ENCODE results near the gene SHISA8. TPM values are rescaled to one million over a fixed set of nuclear protein-coding genes. Genes with fewer than 3 reads are reported as not detected.

The SHISA8 gene
- polyA plus RNA-seq, 1 donor from 2014 or later: 0.62 TPM

- TF ChIP-seq EP300 (conservative IDR thresholded peaks at IDR 0.05; ENCODE audit: poor library complexity, severe bottlenecking): no peak
- TF ChIP-seq POLR2AphosphoS5 (IDR thresholded peaks at IDR 0.05): no peak
- no peak for TF ChIP-seq RAD21 (conservative IDR thresholded peaks at IDR 0.05)
- TF ChIP-seq MXI1 (conservative IDR thresholded peaks at IDR 0.05; ENCODE audit: poor library complexity, severe bottlenecking): no peak
- no peak for TF ChIP-seq TAF1 (IDR thresholded peaks at IDR 0.05; ENCODE audit: low read depth)
- peaks cover 10% of the 10 kb centered on the region for H4K20me1 ChIP-seq (ENCODE audit: insufficient read depth)
- H3K36me3 ChIP-seq (ENCODE audit: insufficient read depth, low read length): no peaks in the 10 kb centered on the region
- H2AFZ ChIP-seq (ENCODE audit: low read depth, low read length): no peak overlapping the region
- peak overlapping the region; percentile 9 for H3K27ac ChIP-seq (ENCODE audit: low read length)
- H3K9ac ChIP-seq (ENCODE audit: low read length): no peak overlapping the region
- no peaks in the 10 kb centered on the region for H3K9me2 ChIP-seq (ENCODE audit: insufficient read depth, low read length)
- H3K4me2 ChIP-seq (ENCODE audit: low read length): no peak overlapping the region
- no peaks in the 10 kb centered on the region for H3F3A ChIP-seq (ENCODE audit: insufficient read depth, low read length, poor library complexity, severe bottlenecking)
- H3K79me2 ChIP-seq (replicated peaks; ENCODE audit: insufficient read depth, low read length): peaks cover 72% of the 10 kb centered on the region
- H3K27me3 ChIP-seq (ENCODE audit: insufficient read depth, low read depth, low read length): no peaks in the 10 kb centered on the region
- no peaks in the 10 kb centered on the region for H3K9me3 ChIP-seq (ENCODE audit: low read length)
- H3K4me3 ChIP-seq (ENCODE audit: low read length): no peak overlapping the region
Measured at GRCh38 chr22:41862530-41863266, 52.2 kb downstream of the SHISA8 start.

GRCh38 chr22:41862160-41862529, 52.7 kb downstream of the SHISA8 start:
- Histone ChIP-seq H3K36me3 (ENCODE audit: insufficient read depth, low read length) (no peaks in the 10 kb centered on the region), H3K27me3 (ENCODE audit: insufficient read depth, low read depth, low read length) (no peaks in the 10 kb centered on the region), H3K27ac (ENCODE audit: low read length) (no peak overlapping the region), H2AFZ (ENCODE audit: low read depth, low read length) (no peak overlapping the region), H3K79me2 (replicated peaks; ENCODE audit: insufficient read depth, low read length) (peaks cover 78% of the 10 kb centered on the region), H3K4me2 (ENCODE audit: low read length) (no peak overlapping the region), H3F3A (ENCODE audit: insufficient read depth, low read length, poor library complexity, severe bottlenecking) (no peaks in the 10 kb centered on the region), H4K20me1 (ENCODE audit: insufficient read depth) (peaks cover 10% of the 10 kb centered on the region), H3K9me2 (ENCODE audit: insufficient read depth, low read length) (no peaks in the 10 kb centered on the region), H3K9me3 (ENCODE audit: low read length) (no peaks in the 10 kb centered on the region), H3K9ac (ENCODE audit: low read length) (no peak overlapping the region), H3K4me3 (ENCODE audit: low read length) (no peak overlapping the region)
- TF ChIP-seq SMC3 (conservative IDR thresholded peaks at IDR 0.05; ENCODE audit: poor library complexity): no peak
- TF ChIP-seq EZH2 (IDR thresholded peaks at IDR 0.05; ENCODE audit: borderline replicate concordance, insufficient read depth, low read length, poor library complexity, severe bottlenecking): no peak
- TF ChIP-seq POLR2AphosphoS5 (IDR thresholded peaks at IDR 0.05): no peak
- TF ChIP-seq, protein P1, sequence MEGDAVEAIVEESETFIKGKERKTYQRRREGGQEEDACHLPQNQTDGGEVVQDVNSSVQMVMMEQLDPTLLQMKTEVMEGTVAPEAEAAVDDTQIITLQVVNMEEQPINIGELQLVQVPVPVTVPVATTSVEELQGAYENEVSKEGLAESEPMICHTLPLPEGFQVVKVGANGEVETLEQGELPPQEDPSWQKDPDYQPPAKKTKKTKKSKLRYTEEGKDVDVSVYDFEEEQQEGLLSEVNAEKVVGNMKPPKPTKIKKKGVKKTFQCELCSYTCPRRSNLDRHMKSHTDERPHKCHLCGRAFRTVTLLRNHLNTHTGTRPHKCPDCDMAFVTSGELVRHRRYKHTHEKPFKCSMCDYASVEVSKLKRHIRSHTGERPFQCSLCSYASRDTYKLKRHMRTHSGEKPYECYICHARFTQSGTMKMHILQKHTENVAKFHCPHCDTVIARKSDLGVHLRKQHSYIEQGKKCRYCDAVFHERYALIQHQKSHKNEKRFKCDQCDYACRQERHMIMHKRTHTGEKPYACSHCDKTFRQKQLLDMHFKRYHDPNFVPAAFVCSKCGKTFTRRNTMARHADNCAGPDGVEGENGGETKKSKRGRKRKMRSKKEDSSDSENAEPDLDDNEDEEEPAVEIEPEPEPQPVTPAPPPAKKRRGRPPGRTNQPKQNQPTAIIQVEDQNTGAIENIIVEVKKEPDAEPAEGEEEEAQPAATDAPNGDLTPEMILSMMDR (IDR thresholded peaks at IDR 0.05; ENCODE audit: poor library complexity, severe bottlenecking): no peak
- TF ChIP-seq MXI1 (conservative IDR thresholded peaks at IDR 0.05; ENCODE audit: poor library complexity, severe bottlenecking): no peak
- no peak for TF ChIP-seq TAF1 (IDR thresholded peaks at IDR 0.05; ENCODE audit: low read depth)
- TF ChIP-seq, protein P2, sequence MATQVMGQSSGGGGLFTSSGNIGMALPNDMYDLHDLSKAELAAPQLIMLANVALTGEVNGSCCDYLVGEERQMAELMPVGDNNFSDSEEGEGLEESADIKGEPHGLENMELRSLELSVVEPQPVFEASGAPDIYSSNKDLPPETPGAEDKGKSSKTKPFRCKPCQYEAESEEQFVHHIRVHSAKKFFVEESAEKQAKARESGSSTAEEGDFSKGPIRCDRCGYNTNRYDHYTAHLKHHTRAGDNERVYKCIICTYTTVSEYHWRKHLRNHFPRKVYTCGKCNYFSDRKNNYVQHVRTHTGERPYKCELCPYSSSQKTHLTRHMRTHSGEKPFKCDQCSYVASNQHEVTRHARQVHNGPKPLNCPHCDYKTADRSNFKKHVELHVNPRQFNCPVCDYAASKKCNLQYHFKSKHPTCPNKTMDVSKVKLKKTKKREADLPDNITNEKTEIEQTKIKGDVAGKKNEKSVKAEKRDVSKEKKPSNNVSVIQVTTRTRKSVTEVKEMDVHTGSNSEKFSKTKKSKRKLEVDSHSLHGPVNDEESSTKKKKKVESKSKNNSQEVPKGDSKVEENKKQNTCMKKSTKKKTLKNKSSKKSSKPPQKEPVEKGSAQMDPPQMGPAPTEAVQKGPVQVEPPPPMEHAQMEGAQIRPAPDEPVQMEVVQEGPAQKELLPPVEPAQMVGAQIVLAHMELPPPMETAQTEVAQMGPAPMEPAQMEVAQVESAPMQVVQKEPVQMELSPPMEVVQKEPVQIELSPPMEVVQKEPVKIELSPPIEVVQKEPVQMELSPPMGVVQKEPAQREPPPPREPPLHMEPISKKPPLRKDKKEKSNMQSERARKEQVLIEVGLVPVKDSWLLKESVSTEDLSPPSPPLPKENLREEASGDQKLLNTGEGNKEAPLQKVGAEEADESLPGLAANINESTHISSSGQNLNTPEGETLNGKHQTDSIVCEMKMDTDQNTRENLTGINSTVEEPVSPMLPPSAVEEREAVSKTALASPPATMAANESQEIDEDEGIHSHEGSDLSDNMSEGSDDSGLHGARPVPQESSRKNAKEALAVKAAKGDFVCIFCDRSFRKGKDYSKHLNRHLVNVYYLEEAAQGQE (IDR thresholded peaks at IDR 0.05; ENCODE audit: borderline replicate concordance): no peak
- TF ChIP-seq EP300 (conservative IDR thresholded peaks at IDR 0.05; ENCODE audit: poor library complexity, severe bottlenecking): no peak
- TF ChIP-seq RAD21 (conservative IDR thresholded peaks at IDR 0.05): no peak

Small RNAs within 50 kb of the gene (small RNA-seq; reads per million reads assigned to genes)
- gene MIR33A: 57.0 to 98.2 (median 84.4) reads per million in 3 experiments

Other genes with a start within 250 kb of the SHISA8 start
- gene SNU13, start 226.2 kb downstream of the SHISA8 start, polyA plus RNA-seq: 192 and 203 TPM in 2 replicates
- gene MEI1, start 215.6 kb downstream of the SHISA8 start, polyA plus RNA-seq: 0.34 TPM in 1 of 2 replicates, not detected in the other
- gene CCDC134, start 114.4 kb downstream of the SHISA8 start, polyA plus RNA-seq: 2.2 and 6.6 TPM in 2 replicates
- 73.0 and 87.3 TPM in 2 replicates for gene SREBF2, start 82.0 kb downstream of the SHISA8 start, polyA plus RNA-seq
- gene TNFRSF13C, start 11.7 kb upstream of the SHISA8 start, polyA plus RNA-seq: 0.12 and 0.34 TPM in 2 replicates
- gene CENPM, start 32.1 kb upstream of the SHISA8 start, polyA plus RNA-seq: 1.7 and 2.1 TPM in 2 replicates
- 167 and 177 TPM in 2 replicates for gene SEPTIN3, start 54.4 kb upstream of the SHISA8 start, polyA plus RNA-seq
- gene WBP2NL, start 83.7 kb upstream of the SHISA8 start, polyA plus RNA-seq: not detected in 2 replicates
- gene NAGA, start 155.7 kb upstream of the SHISA8 start, polyA plus RNA-seq: 8.8 and 11.4 TPM in 2 replicates
- gene PHETA2, start 159.2 kb upstream of the SHISA8 start, polyA plus RNA-seq: 0.22 and 0.42 TPM in 2 replicates
- 42.8 and 44.0 TPM in 2 replicates for gene SMDT1, start 164.6 kb upstream of the SHISA8 start, polyA plus RNA-seq
- gene NDUFA6, start 175.7 kb upstream of the SHISA8 start, polyA plus RNA-seq: 225 and 273 TPM in 2 replicates
- gene CYP2D6, start 215.7 kb upstream of the SHISA8 start, polyA plus RNA-seq: 11.5 and 14.2 TPM in 2 replicates

All from neural cell (in vitro differentiated cells).